ENCODE results near the gene POLD4. TPM values are rescaled to one million over a fixed set of nuclear protein-coding genes. Genes with fewer than 3 reads are reported as not detected.

Gene POLD4
- total and polyA plus RNA-seq, 2 experiments from 2014 or later, result 109 to 121 TPM

GRCh38 chr11:67390947-67391303 is 37.6 kb upstream of the POLD4 start:
- Histone ChIP-seq H3K4me2 (ENCODE audit: unreplicated experiment) (peak overlapping the region; percentile 99), H3K9me3 (ENCODE audit: low read depth) (no peaks in the 10 kb centered on the region), H3K27me3 (replicated peaks; ENCODE audit: insufficient read depth) (no peaks in the 10 kb centered on the region), H3K4me3 (peak overlapping the region; percentile 90), H2AFZ (peak overlapping the region; percentile 93), H3K79me2 (ENCODE audit: insufficient read depth) (peaks cover 24% of the 10 kb centered on the region), H3F3A (ENCODE audit: insufficient read depth) (no peaks in the 10 kb centered on the region), H3K9me2 (ENCODE audit: insufficient read depth) (no peaks in the 10 kb centered on the region), H3K36me3 (ENCODE audit: low read depth) (no peaks in the 10 kb centered on the region), H4K20me1 (ENCODE audit: insufficient read depth) (no peaks in the 10 kb centered on the region), H3K9ac (peak overlapping the region; percentile 94), H3K4me1 (ENCODE audit: insufficient read depth) (peaks cover 4% of the 10 kb centered on the region; the same call in 1 of the 2 replicates), H3K27ac (peak overlapping the region; percentile 79)
- no peak for TF ChIP-seq EZH2 (IDR thresholded peaks at IDR 0.05; ENCODE audit: insufficient read depth, poor library complexity, severe bottlenecking)
- no peak for TF ChIP-seq EZH2phosphoT487 (IDR thresholded peaks at IDR 0.05; ENCODE audit: insufficient read depth, low read depth)
- DNase-seq, result no peak
- in situ Hi-C loops (cut with MboI), result no loop called here
- 2 to 3% methylated on average over 15 of the region's 15 CpGs for WGBS, 2 experiments (ENCODE audit: low coverage in 1 of 2, low lambda C conversion rate in 2 of 2, missing lambda C conversion rate in 2 of 2)

DNA sequence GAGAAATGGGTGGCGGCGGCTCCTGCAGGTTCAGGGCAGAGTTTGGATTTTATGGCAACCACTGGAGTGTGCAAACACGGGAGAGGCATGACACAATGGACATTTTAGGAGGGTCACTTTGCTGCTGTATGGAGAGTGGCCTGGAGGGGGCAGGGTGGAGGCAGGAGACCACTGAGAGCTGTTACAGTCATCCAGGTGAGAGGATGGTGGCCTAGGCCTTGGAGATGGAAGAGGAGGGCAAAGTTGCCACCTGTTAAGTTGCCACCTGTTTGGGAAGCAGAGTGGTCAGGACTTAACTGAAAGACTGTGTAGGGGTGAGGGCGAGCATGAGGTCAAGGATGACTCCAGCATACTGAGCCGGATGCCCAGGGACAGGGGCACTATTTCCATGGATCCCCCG is 36.1 kb upstream of the POLD4 start:
- no peak overlapping the region for H2AFZ ChIP-seq
- peak; percentile 53 for DNase-seq
- 0 out of 2 replicates have a peak, but pooled peaks cover 5% of the 10 kb centered on the region for H3F3A ChIP-seq (ENCODE audit: insufficient read depth)
- H3K36me3 ChIP-seq (ENCODE audit: low read depth), result no peaks in the 10 kb centered on the region
- in situ Hi-C loops (cut with MboI), result no loop called here
- no peak overlapping the region for H3K4me3 ChIP-seq
- H3K79me2 ChIP-seq (ENCODE audit: insufficient read depth), result peaks cover 24% of the 10 kb centered on the region
- H3K9ac ChIP-seq, result no peak overlapping the region
- H3K4me1 ChIP-seq (ENCODE audit: insufficient read depth), result peaks cover 12% of the 10 kb centered on the region
- TF ChIP-seq EZH2phosphoT487 (IDR thresholded peaks at IDR 0.05; ENCODE audit: insufficient read depth, low read depth) (no peak), EZH2 (IDR thresholded peaks at IDR 0.05; ENCODE audit: insufficient read depth, poor library complexity, severe bottlenecking) (no peak)
- no peak overlapping the region for H3K4me2 ChIP-seq (ENCODE audit: unreplicated experiment)
- no peak overlapping the region for H3K27ac ChIP-seq
- H3K9me3 ChIP-seq (ENCODE audit: low read depth), result no peaks in the 10 kb centered on the region
- no peaks in the 10 kb centered on the region for H3K27me3 ChIP-seq (replicated peaks; ENCODE audit: insufficient read depth)
- H4K20me1 ChIP-seq (ENCODE audit: insufficient read depth), result no peaks in the 10 kb centered on the region
- 56 to 62% methylated on average over 5 to 6 of the region's 6 CpGs for WGBS, 2 experiments (ENCODE audit: low coverage in 1 of 2, low lambda C conversion rate in 2 of 2, missing lambda C conversion rate in 2 of 2)
- no peaks in the 10 kb centered on the region for H3K9me2 ChIP-seq (ENCODE audit: insufficient read depth)

DNA sequence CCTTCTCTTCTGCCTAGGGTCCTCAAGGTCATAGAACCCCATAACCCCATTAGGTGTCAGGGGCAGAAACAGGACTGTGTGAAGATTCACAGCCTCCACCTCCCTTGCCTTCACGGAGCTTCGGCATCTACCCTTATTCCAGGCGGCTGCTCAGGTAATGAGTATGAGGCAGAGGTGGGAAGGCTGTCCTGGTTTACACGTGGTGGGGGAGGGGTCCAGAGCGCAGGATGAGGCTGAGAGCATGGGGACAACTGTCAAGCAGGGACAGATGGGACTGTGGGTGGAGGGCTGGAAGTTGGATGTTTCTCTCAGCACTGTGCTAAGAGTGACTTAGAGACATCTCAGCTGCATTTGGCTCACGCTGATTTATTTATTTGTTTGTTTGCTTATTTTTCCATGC is 34.2 kb upstream of the POLD4 start:
- TF ChIP-seq EZH2 (IDR thresholded peaks at IDR 0.05; ENCODE audit: insufficient read depth, poor library complexity, severe bottlenecking) (no peak), EZH2phosphoT487 (IDR thresholded peaks at IDR 0.05; ENCODE audit: insufficient read depth, low read depth) (no peak)
- in situ Hi-C loops (cut with MboI), result no loop called here
- H3K27ac ChIP-seq, result no peak overlapping the region
- WGBS, 2 experiments (ENCODE audit: low coverage in 1 of 2, low lambda C conversion rate in 2 of 2, missing lambda C conversion rate in 2 of 2), result 58 to 65% methylated on average over 6 of the region's 6 CpGs
- no peak overlapping the region for H3K4me2 ChIP-seq (ENCODE audit: unreplicated experiment)
- no peaks in the 10 kb centered on the region for H3K9me3 ChIP-seq (ENCODE audit: low read depth)
- 0 out of 2 replicates have a peak, but pooled peaks cover 7% of the 10 kb centered on the region for H3F3A ChIP-seq (ENCODE audit: insufficient read depth)
- H3K9me2 ChIP-seq (ENCODE audit: insufficient read depth), result no peaks in the 10 kb centered on the region
- H3K27me3 ChIP-seq (replicated peaks; ENCODE audit: insufficient read depth), result no peaks in the 10 kb centered on the region
- H3K36me3 ChIP-seq (ENCODE audit: low read depth), result no peaks in the 10 kb centered on the region
- H3K9ac ChIP-seq, result no peak overlapping the region
- DNase-seq, result no peak
- H3K79me2 ChIP-seq (ENCODE audit: insufficient read depth), result peaks cover 20% of the 10 kb centered on the region
- no peak overlapping the region for H3K4me3 ChIP-seq
- no peaks in the 10 kb centered on the region for H4K20me1 ChIP-seq (ENCODE audit: insufficient read depth)
- H2AFZ ChIP-seq, result no peak overlapping the region
- H3K4me1 ChIP-seq (ENCODE audit: insufficient read depth), result peaks cover 14% of the 10 kb centered on the region

DNA sequence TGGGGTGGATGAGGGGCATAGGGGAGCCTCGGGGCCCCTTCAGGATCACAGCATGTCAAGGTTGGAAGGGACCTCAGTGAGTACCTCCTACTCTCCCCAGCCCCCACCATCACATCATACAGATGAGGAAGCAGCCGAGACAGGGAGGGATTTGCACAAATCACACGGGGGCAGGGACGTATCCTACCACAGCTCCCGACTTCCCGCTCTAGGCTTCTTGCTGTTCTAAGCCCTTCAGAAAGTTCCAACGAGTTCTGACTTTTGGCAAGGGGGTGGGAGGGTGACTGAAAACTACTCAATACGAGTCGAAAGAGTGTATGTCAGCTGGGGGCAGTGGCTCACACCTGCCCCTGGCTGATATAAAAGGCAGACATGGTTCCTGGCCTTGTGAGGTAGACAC is 33.7 kb upstream of the POLD4 start:
- TF ChIP-seq EZH2 (IDR thresholded peaks at IDR 0.05; ENCODE audit: insufficient read depth, poor library complexity, severe bottlenecking) (no peak), EZH2phosphoT487 (IDR thresholded peaks at IDR 0.05; ENCODE audit: insufficient read depth, low read depth) (no peak)
- Histone ChIP-seq H3K4me3 (no peak overlapping the region), H3K27ac (no peak overlapping the region), H3F3A (ENCODE audit: insufficient read depth) (0 out of 2 replicates have a peak, but pooled peaks cover 7% of the 10 kb centered on the region), H3K4me1 (ENCODE audit: insufficient read depth) (peaks cover 14% of the 10 kb centered on the region), H3K27me3 (replicated peaks; ENCODE audit: insufficient read depth) (no peaks in the 10 kb centered on the region), H3K9ac (no peak overlapping the region), H2AFZ (no peak overlapping the region), H3K4me2 (ENCODE audit: unreplicated experiment) (no peak overlapping the region), H4K20me1 (ENCODE audit: insufficient read depth) (no peaks in the 10 kb centered on the region), H3K36me3 (ENCODE audit: low read depth) (no peaks in the 10 kb centered on the region), H3K79me2 (ENCODE audit: insufficient read depth) (peaks cover 16% of the 10 kb centered on the region), H3K9me3 (ENCODE audit: low read depth) (no peaks in the 10 kb centered on the region), H3K9me2 (ENCODE audit: insufficient read depth) (no peaks in the 10 kb centered on the region)
- in situ Hi-C loops (cut with MboI), result no loop called here
- 43% methylated on average over 9 of the region's 9 CpGs for WGBS, 2 experiments (ENCODE audit: low coverage in 1 of 2, low lambda C conversion rate in 2 of 2, missing lambda C conversion rate in 2 of 2)
- DNase-seq, result no peak

Measured in GM23248 (cell line).